Measurements from ENCODE around the gene CCDC136.

The CCDC136 gene

GRCh38 chr7:128841921-128842673, 50.3 kb downstream of the CCDC136 start:
- TF ChIP-seq ZNF8 (CRISPR knock-in tag; IDR thresholded peaks at IDR 0.05) = no peak
- no peak for TF ChIP-seq ARNTL (CRISPR knock-in tag; IDR thresholded peaks at IDR 0.05; ENCODE audit: borderline replicate concordance, low read depth)
- TF ChIP-seq TCF4 (CRISPR knock-in tag; IDR thresholded peaks at IDR 0.05; ENCODE audit: borderline replicate concordance) = no peak
- no peak for TF ChIP-seq ZFP3 (CRISPR knock-in tag; IDR thresholded peaks at IDR 0.05)
- no peak for TF ChIP-seq CSRNP3 (CRISPR knock-in tag; IDR thresholded peaks at IDR 0.05)
- peak; percentile 72 for ATAC-seq

GRCh38 chr7:128842674-128843641, 51.2 kb downstream of the CCDC136 start:
- no peak for ATAC-seq
- no peak for TF ChIP-seq CSRNP3 (CRISPR knock-in tag; IDR thresholded peaks at IDR 0.05)
- no peak for TF ChIP-seq ZFP30 (CRISPR knock-in tag; IDR thresholded peaks at IDR 0.05)
- TF ChIP-seq CSDC2 (CRISPR knock-in tag; IDR thresholded peaks at IDR 0.05) = no peak
- TF ChIP-seq OSR1 (CRISPR knock-in tag; IDR thresholded peaks at IDR 0.05) = no peak

GRCh38 chr7:128843938-128844621, 52.3 kb downstream of the CCDC136 start:
- ATAC-seq = no peak
- TF ChIP-seq ZNF8 (CRISPR knock-in tag; IDR thresholded peaks at IDR 0.05) (no peak), PPARA (CRISPR knock-in tag; IDR thresholded peaks at IDR 0.05; ENCODE audit: borderline replicate concordance) (no peak), ZFP3 (CRISPR knock-in tag; IDR thresholded peaks at IDR 0.05) (no peak), RARB (CRISPR knock-in tag; IDR thresholded peaks at IDR 0.05) (no peak), SNAI2 (CRISPR knock-in tag; IDR thresholded peaks at IDR 0.05) (no peak), BACH2 (CRISPR knock-in tag; IDR thresholded peaks at IDR 0.05; ENCODE audit: borderline replicate concordance) (no peak), CREB5 (CRISPR knock-in tag; IDR thresholded peaks at IDR 0.05; ENCODE audit: low read depth) (no peak), TSHZ2 (CRISPR knock-in tag; IDR thresholded peaks at IDR 0.05) (no peak), CSDC2 (CRISPR knock-in tag; IDR thresholded peaks at IDR 0.05) (no peak), ARNTL (CRISPR knock-in tag; IDR thresholded peaks at IDR 0.05; ENCODE audit: borderline replicate concordance, low read depth) (no peak), CSRNP3 (CRISPR knock-in tag; IDR thresholded peaks at IDR 0.05) (no peak), ZFP30 (CRISPR knock-in tag; IDR thresholded peaks at IDR 0.05) (no peak), ZC3H10 (CRISPR knock-in tag; IDR thresholded peaks at IDR 0.05) (no peak), GLIS3 (CRISPR knock-in tag; IDR thresholded peaks at IDR 0.05) (no peak), POU6F1 (CRISPR knock-in tag; IDR thresholded peaks at IDR 0.05; ENCODE audit: borderline replicate concordance, low read depth) (no peak)

Measured in SK-N-SH treated with all-trans-retinoic acid at 6 μM for 48 hours (cell line).